HL-60 (cell line): ENCODE data around the gene AMY2B.
"Not testable (repeated sequence)": the region's sequence is repeated elsewhere in the genome, so short reads cannot be mapped to it uniquely, and the experiment has no call there.

ENCODE experiments used
- DNase-seq, 2 experiments: peaks; one replicate each; pipeline ENCODE4 v3.0.0-alpha.2; 2010 to 2020; ENCODE audit warnings: low read depth in 1 of 2, low spot score in 1 of 2
- H3K27ac ChIP-seq: fragments of 250-450 bp; sonication (Bioruptor Pico); replicated peaks from 2 replicates; pipeline ENCODE4 v1.5.1; 2020; ENCODE audit warnings: mild to moderate bottlenecking, moderate library complexity
- H3K27me3 ChIP-seq: fragments of 250-450 bp; sonication (Bioruptor Pico); 2 replicates; pipeline ENCODE4 v1.5.1; 2021; ENCODE audit warnings: mild to moderate bottlenecking, moderate library complexity; ENCODE audit not compliant: insufficient read depth, poor library complexity, severe bottlenecking
- H3K4me3 ChIP-seq: replicated peaks from 2 replicates; pipeline ENCODE4 v1.5.1; 2011; ENCODE audit warnings: mild to moderate bottlenecking, control low read depth, low read length; ENCODE audit not compliant: insufficient read depth
- GABPA ChIP-seq: IDR thresholded peaks from 2 replicates; pipeline ENCODE4 v1.6.1; 2012; ENCODE audit warnings: low read depth
- POLR2AphosphoS5 ChIP-seq: IDR thresholded peaks from 2 replicates; pipeline ENCODE4 v1.6.1; 2012; ENCODE audit warnings: low read depth
- SPI1 ChIP-seq: IDR thresholded peaks from 2 replicates; pipeline ENCODE4 v1.6.1; 2012; ENCODE audit warnings: low read depth, mild to moderate bottlenecking, borderline replicate concordance
- TF ChIP-seq, protein P1 (sequence below): IDR thresholded peaks from 2 replicates; pipeline ENCODE4 v1.6.1; 2012; ENCODE audit warnings: low read depth; ENCODE audit not compliant: insufficient replicate concordance
- TF ChIP-seq, protein P2 (sequence below): IDR thresholded peaks from one replicate; pipeline ENCODE4 v1.5.1; 2011; ENCODE audit warnings: low read length, control low read depth, inconsistent platforms; ENCODE audit not compliant: insufficient read depth

Gene AMY2B

DNA sequence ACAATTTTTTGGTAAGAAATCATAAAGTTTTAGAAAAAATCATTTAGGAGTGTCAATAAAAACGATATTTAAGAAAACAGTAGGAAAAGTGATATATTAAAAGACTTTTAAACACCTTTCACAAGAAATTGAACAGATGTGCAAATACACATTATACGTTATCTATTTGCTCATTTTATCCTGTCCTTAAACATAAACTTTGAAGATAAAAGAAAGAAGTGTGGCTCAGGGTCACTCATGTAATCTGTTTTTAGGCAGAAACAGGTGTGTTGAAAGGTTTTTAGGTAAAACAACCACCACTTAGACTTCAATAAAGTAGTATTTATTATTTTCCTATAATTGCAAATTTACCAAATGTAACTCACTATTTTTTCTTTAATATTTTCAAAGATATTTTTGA is 13.1 kb downstream of the AMY2B start:
- no peaks in the 10 kb centered on the region for H3K27me3 ChIP-seq
- DNase-seq, result no peak
- TF ChIP-seq, protein P1, sequence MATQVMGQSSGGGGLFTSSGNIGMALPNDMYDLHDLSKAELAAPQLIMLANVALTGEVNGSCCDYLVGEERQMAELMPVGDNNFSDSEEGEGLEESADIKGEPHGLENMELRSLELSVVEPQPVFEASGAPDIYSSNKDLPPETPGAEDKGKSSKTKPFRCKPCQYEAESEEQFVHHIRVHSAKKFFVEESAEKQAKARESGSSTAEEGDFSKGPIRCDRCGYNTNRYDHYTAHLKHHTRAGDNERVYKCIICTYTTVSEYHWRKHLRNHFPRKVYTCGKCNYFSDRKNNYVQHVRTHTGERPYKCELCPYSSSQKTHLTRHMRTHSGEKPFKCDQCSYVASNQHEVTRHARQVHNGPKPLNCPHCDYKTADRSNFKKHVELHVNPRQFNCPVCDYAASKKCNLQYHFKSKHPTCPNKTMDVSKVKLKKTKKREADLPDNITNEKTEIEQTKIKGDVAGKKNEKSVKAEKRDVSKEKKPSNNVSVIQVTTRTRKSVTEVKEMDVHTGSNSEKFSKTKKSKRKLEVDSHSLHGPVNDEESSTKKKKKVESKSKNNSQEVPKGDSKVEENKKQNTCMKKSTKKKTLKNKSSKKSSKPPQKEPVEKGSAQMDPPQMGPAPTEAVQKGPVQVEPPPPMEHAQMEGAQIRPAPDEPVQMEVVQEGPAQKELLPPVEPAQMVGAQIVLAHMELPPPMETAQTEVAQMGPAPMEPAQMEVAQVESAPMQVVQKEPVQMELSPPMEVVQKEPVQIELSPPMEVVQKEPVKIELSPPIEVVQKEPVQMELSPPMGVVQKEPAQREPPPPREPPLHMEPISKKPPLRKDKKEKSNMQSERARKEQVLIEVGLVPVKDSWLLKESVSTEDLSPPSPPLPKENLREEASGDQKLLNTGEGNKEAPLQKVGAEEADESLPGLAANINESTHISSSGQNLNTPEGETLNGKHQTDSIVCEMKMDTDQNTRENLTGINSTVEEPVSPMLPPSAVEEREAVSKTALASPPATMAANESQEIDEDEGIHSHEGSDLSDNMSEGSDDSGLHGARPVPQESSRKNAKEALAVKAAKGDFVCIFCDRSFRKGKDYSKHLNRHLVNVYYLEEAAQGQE, result no peak
- TF ChIP-seq SPI1 (no peak), GABPA (no peak), POLR2AphosphoS5 (no peak)
- TF ChIP-seq, protein P2, sequence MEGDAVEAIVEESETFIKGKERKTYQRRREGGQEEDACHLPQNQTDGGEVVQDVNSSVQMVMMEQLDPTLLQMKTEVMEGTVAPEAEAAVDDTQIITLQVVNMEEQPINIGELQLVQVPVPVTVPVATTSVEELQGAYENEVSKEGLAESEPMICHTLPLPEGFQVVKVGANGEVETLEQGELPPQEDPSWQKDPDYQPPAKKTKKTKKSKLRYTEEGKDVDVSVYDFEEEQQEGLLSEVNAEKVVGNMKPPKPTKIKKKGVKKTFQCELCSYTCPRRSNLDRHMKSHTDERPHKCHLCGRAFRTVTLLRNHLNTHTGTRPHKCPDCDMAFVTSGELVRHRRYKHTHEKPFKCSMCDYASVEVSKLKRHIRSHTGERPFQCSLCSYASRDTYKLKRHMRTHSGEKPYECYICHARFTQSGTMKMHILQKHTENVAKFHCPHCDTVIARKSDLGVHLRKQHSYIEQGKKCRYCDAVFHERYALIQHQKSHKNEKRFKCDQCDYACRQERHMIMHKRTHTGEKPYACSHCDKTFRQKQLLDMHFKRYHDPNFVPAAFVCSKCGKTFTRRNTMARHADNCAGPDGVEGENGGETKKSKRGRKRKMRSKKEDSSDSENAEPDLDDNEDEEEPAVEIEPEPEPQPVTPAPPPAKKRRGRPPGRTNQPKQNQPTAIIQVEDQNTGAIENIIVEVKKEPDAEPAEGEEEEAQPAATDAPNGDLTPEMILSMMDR, result no peak
- H3K4me3 ChIP-seq, result no peak overlapping the region
- H3K27ac ChIP-seq, result no peak overlapping the region

DNA sequence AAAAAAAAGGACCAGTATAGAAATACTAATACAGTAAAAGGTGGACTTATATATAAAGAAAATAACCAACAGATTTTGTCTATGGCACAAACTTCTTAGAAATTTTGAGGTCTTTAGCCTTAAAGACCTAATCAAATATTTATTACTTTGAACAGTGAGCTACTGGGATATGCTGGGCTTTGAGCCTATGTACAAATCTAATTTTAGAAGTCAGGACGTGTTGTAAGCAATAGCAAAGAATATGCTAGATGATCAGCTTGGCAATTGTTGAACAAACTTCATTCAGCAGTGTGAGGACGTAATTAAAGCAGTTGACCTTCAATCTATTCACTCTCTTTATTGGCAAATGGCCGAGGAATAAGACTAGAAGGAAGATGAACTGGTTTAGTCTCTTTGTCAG is 31.4 kb downstream of the AMY2B start:
- DNase-seq, H3K27ac ChIP-seq, H3K27me3 ChIP-seq, H3K4me3 ChIP-seq: not testable (repeated sequence)

DNA sequence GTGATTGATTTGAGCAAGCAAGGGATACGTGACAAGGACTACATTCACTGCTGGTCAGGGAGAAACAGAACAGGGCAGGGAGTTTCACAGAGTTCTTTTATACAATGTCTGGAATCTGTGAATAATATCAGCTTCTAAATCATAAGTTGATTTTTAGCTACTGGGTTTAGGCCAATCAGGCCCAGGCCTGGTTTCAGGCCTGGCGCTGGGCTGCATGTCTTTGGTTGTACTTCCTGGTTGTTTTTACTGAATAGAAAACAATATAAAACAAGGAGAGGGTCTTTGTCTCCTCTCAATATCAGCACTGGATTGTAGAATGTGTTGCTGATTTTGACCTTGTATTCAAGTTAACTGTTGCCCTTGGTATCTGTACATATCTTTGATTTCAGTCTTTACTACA is 45.0 kb downstream of the AMY2B start:
- DNase-seq, result no peak
- Histone ChIP-seq H3K4me3 (no peak overlapping the region), H3K27me3 (no peaks in the 10 kb centered on the region), H3K27ac (no peak overlapping the region)
- TF ChIP-seq GABPA (no peak), POLR2AphosphoS5 (no peak), SPI1 (no peak)
- TF ChIP-seq, protein P2, result no peak
- TF ChIP-seq, protein P1, result no peak

DNA sequence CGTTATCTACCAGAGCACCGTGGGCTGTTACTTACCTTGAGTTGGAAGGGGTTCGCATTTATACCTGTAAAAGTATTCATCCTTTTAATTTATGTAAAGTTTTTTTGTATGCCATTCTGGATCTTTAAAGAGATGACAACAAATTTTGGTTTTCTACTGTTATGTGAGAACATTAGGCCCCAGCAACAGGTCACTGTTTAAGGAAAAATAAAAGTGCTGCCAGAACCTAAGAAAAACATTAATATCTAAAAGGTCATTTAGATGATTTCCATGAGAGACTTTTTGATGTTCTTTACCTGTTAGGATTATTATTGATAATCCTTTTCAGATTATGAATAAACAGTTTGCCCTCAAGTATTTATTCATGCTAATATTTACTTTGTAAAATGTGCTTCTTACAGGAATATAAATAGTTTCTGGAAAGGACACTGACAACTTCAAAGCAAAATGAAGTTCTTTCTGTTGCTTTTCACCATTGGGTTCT is 45.6 kb downstream of the AMY2B start, which contains the start of gene AMY2A:
AMY2A (plus strand) TSS at position 434 of the 484 bp plus-strand sequence; CDS start at position 448, 14 bp downstream.
- not testable (repeated sequence) for H3K4me3 ChIP-seq, DNase-seq, H3K27ac ChIP-seq, H3K27me3 ChIP-seq

DNA sequence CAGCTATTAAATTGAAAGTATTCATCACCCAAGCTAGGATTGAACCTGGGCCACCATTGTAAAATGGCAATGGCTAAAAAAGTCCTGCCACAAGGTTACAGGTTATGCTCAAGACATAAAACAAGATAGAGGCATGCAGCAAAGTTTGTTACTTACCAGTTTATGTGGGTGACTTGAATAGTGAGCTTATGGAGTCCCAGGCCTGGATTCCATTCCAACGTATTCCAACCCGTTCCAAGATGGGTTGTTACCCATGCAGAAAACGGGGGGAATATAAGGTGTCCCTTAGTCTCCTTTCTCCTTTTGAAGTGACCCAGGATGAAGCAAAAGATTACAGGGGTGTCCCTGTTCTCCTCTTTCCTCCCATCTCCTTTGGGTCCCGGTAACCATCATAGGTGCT is 56.0 kb downstream of the AMY2B start:
- H3K27ac ChIP-seq, DNase-seq, H3K27me3 ChIP-seq, H3K4me3 ChIP-seq: not testable (repeated sequence)
